Measurements from ENCODE around the gene PTPN1.
"Not testable (repeated sequence)": the region's sequence is repeated elsewhere in the genome, so short reads cannot be mapped to it uniquely, and the experiment has no call there.

The PTPN1 gene

GRCh38 chr20:50620459-50620858 lies 110.3 kb downstream of the PTPN1 start:
- not testable (repeated sequence) for DNase-seq

DNA sequence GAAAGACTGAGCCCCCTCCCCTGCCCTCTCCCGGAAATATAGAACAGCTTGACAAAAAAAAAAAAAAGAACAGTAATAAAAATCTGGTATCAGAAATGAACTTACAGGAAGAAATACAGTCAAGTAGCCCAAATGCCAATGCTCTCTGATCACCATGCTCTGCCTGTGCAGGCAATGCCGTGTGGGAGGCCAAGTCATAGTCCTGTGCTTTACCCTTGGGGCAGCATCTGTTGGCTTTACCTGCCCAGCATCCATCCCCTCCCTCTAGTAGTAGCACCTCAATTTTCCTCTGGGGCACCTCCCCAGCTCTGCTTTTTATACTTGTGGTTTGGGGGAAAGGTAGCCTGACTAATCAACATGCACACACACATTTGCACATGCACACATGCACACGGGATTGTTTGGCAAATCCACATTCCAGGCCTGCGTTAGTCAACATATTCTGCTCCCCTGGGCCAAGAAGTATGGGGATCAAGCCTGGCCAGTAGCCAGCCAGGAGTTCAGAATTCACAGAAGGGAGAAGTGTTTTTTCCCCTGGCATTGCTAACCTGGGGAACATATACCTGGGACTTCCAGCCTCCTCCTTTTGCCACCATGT lies 111.0 kb downstream of the PTPN1 start:
- no peak for DNase-seq

GRCh38 chr20:50624351-50625016 lies 114.3 kb downstream of the PTPN1 start:
- no peak for DNase-seq

GRCh38 chr20:50625986-50626677 lies 115.9 kb downstream of the PTPN1 start:
- DNase-seq, result peak; percentile 36

DNA sequence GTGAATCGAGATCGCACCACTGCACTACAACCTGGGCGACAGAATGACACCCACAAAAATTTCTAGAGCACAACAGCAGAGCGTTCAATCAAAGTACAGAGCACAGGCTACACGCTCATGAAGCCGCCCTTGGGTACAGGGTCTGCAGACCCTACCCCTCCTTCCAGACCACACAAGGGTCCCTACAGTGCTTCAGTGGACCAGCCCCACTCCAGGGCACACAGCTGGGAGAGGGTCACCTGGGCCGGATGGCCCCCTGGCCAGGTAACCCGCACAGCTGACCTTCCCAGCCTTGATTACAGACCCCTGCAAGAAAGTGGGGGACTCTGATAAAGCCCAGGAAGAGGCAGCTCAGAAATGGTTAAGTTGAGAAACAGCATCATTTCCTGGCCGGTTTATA lies 117.6 kb downstream of the PTPN1 start:
- no peak for DNase-seq

- DNase-seq, result no peak
These were observed 118.1 kb downstream of the PTPN1 start for GRCh38 chr20:50628332-50628731.

DNA sequence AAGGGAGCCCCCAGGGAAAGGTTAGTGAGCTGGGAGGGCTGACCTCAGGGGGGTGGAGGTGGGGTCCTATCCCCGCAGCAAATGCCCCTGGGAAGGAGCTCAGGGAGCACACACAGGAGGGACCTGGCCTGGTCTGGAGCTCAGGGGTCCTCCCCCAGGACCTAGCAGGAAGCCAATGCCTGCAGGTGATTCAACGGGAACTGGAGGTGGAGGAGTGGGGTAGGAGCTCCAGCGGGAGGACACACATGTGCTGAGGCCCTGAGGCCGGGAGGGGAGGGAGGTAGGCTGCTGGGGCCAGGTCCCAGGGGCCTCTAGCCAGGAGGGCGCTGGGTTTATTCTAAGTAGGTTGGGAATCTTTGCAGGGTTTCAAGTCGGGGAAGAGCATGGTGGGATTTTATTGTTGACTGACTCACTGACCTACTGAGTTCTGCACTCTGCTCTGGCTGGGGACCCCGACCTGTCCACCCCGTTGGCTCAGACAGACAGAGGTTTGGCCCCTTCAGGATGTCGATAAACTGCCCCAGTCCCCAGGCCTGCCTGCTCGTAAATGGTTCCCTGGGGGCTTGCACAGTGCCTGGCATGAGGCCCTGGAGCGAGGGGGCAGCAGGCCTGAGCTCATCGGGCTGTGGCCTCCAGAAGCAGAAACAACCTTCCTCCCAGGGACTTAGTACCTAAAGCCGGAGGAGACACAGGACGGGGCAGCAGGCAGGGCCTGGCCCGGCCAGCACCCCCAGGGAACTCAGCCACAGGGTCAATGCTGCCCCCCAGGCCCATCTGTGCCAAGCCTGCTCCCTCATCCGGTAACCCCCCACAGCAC lies 118.9 kb downstream of the PTPN1 start:
- no peak for DNase-seq

GRCh38 chr20:50629670-50630045 lies 119.5 kb downstream of the PTPN1 start:
- no peak for DNase-seq

- DNase-seq, result no peak
These were observed 120.5 kb downstream of the PTPN1 start for GRCh38 chr20:50630578-50631263.

DNA sequence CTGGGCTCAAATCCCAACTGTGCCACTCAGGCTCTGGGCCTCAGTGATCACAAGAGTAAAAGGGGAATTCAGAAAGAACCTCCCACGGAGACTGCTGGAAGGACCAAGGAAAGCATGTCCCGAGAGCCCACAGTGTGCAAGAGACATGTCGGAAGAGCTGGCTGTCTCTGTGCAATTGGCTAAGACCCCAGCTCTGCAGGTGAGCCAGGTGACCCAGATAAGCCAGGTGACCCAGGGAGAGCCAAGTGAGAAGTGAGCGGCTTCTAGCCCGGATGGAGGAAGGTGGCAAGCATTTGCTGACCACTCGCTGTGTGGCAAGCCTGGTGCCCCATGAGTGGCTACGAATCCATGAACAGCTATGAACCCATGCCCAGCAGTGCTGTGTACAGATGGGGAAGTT lies 122.1 kb downstream of the PTPN1 start:
- no peak for DNase-seq

- no peak for DNase-seq
These were observed 122.5 kb downstream of the PTPN1 start for GRCh38 chr20:50632701-50633100.

DNA sequence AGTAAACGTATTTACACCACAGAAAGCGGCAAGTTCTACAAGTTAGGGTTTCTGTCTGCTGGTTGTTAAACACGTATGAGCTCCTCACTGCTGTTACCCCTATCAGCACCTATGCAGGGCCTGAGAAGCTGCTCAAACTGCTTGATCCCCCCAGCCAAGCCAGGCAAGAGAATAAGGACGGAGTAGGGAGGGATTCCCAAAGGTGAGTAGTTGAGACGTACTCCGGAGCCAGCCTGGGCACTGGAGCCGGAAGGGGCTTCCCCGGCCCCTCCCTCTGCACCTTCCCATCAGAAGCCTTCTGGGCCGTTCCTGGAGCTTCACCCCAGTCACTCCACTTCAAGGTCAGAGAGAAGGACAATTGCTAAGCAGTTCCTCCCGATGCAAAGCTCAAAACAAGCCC lies 123.2 kb downstream of the PTPN1 start:
- no peak for DNase-seq

DNA sequence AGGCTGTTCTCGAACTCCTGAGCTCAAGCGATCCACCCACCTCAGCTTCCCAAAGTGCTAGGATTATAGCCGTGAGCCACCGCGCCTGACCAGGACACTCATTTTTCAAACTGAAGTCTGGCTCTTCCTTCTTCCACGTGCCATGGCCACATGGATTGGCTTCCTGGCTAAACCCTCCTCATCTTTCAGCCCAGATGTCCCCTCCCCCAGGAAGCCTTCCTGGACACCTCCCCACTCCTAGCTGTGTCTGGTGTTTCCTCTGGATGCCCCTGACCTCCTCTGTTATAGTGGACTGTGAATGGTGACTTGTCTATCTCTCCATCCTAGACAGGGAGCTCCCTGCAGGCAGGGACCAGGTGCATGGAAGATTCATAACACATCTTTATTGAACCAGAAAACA lies 124.0 kb downstream of the PTPN1 start:
- DNase-seq, result no peak

All from hematopoietic multipotent progenitor cell treated with erythropoietin and hydrocortisone succinate and interleukin-3 and kit ligand, for 8 days (in vitro differentiated cells).